Mesendoderm (in vitro differentiated cells): Measurements from ENCODE around the gene HAGHL.

Source experiments
- DNase-seq: peaks from one replicate; pipeline ENCODE4 v3.0.0; 2013
- H2AK5ac ChIP-seq: 2 replicates; pipeline ENCODE4 v1.6.1; 2013; ENCODE audit warnings: low read length, inconsistent platforms
- H2BK120ac ChIP-seq: 2 replicates; pipeline ENCODE4 v1.6.1; 2013; ENCODE audit warnings: low read depth, mild to moderate bottlenecking, low read length, moderate library complexity, mixed read lengths
- H2BK15ac ChIP-seq: replicated peaks from 2 replicates; pipeline ENCODE4 v1.6.1; 2013; ENCODE audit warnings: low read depth, mild to moderate bottlenecking, moderate library complexity
- H2BK5ac ChIP-seq: 2 replicates; pipeline ENCODE4 v1.6.1; 2013; ENCODE audit warnings: low read length, inconsistent platforms
- H3K18ac ChIP-seq: 2 replicates; pipeline ENCODE4 v1.6.1; 2013; ENCODE audit warnings: mild to moderate bottlenecking, low read length, mixed read lengths
- H3K23ac ChIP-seq: one replicate; pipeline ENCODE4 v1.6.1; 2013; ENCODE audit warnings: low read length
- H3K27ac ChIP-seq: 2 replicates; pipeline ENCODE4 v1.5.1; 2013; ENCODE audit warnings: low read depth, mild to moderate bottlenecking, inconsistent platforms, low read length, moderate library complexity
- H3K27me3 ChIP-seq: 2 replicates; pipeline ENCODE4 v1.6.1; 2013; ENCODE audit warnings: low read length, control low read depth, mild to moderate bottlenecking, inconsistent platforms; ENCODE audit not compliant: insufficient read depth, poor library complexity
- H3K36me3 ChIP-seq: 2 replicates; pipeline ENCODE4 v1.6.1; 2013; ENCODE audit warnings: low read length, inconsistent platforms; ENCODE audit not compliant: control insufficient read depth, insufficient read depth
- H3K4ac ChIP-seq: one replicate; pipeline ENCODE4 v1.6.1; 2013; ENCODE audit warnings: low read depth, mild to moderate bottlenecking, low read length, moderate library complexity
- H3K4me1 ChIP-seq: 2 replicates; pipeline ENCODE4 v1.6.1; 2013; ENCODE audit warnings: low read depth, low read length, inconsistent platforms; ENCODE audit not compliant: control insufficient read depth
- H3K4me2 ChIP-seq: 2 replicates; pipeline ENCODE4 v1.6.1; 2013; ENCODE audit warnings: low read length
- H3K4me3 ChIP-seq: 2 replicates; pipeline ENCODE4 v1.5.1; 2013; ENCODE audit warnings: mild to moderate bottlenecking, low read length
- H3K56ac ChIP-seq: one replicate; pipeline ENCODE4 v1.6.1; 2013; ENCODE audit warnings: low read length
- H3K79me1 ChIP-seq: 2 replicates; pipeline ENCODE4 v1.6.1; 2013; ENCODE audit warnings: low read length, inconsistent platforms
- H3K79me2 ChIP-seq: 2 replicates; pipeline ENCODE4 v1.6.1; 2013; ENCODE audit warnings: mild to moderate bottlenecking, low read length; ENCODE audit not compliant: control insufficient read depth, insufficient read depth
- H3K9ac ChIP-seq: 2 replicates; pipeline ENCODE4 v1.6.1; 2013; ENCODE audit warnings: low read length, inconsistent platforms
- H4K5ac ChIP-seq: one replicate; pipeline ENCODE4 v1.6.1; 2013; ENCODE audit warnings: low read length
- H4K8ac ChIP-seq: one replicate; pipeline ENCODE4 v1.6.1; 2013; ENCODE audit warnings: low read depth, mild to moderate bottlenecking, control low read depth, low read length, moderate library complexity
- WGBS: extraction: QIAGEN DNeasy Blood & Tissue Kit; methylation state at CpG from one replicate; pipeline ENCODE4 v1.1.7; 2013; ENCODE audit warnings: low lambda C conversion rate, missing lambda C conversion rate; ENCODE audit not compliant: insufficient coverage; ENCODE audit errors: extremely low coverage; 5-methylcytosine and 5-hydroxymethylcytosine counted together

HAGHL gene

DNA sequence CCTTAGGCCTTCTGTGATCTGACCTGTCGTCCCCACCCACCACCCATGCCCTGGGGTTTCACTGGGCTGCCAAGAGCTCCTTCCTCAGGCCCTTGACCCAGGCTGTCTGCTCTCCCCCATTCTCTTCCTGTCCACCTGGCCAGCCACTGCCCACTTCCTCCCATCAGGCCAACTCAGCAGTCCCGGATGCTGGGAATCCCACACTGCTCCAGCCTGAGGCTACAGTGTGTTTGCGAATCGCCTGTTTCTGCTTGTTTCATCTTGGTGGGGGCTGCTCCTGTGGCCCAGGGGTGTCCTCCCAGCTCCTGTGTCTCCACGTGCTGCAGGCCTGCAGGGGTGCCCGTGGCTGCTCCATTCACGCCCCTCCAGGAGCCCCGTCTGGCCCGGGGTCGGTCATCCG lies 12.8 kb upstream of the HAGHL start:
- no peak overlapping the region for H3K4ac ChIP-seq
- H2BK120ac ChIP-seq = no peak overlapping the region
- H2BK15ac ChIP-seq = no peak overlapping the region
- no peak overlapping the region for H3K27ac ChIP-seq
- peaks cover 7% of the 10 kb centered on the region for H3K27me3 ChIP-seq
- H3K56ac ChIP-seq = no peak overlapping the region
- no peak overlapping the region for H2AK5ac ChIP-seq
- H3K23ac ChIP-seq = no peak overlapping the region
- no CpG with 5 or more reads among the region's 11 CpGs for WGBS
- H3K4me1 ChIP-seq = no peaks in the 10 kb centered on the region
- no peak overlapping the region for H2BK5ac ChIP-seq
- H3K18ac ChIP-seq = no peak overlapping the region
- no peaks in the 10 kb centered on the region for H3K36me3 ChIP-seq
- H3K79me1 ChIP-seq = no peaks in the 10 kb centered on the region
- H3K9ac ChIP-seq = no peak overlapping the region
- no peak overlapping the region for H3K4me2 ChIP-seq
- no peak overlapping the region for H3K4me3 ChIP-seq
- no peak overlapping the region for H4K8ac ChIP-seq
- no peak overlapping the region for H4K5ac ChIP-seq
- DNase-seq = no peak
- H3K79me2 ChIP-seq = no peaks in the 10 kb centered on the region

DNA sequence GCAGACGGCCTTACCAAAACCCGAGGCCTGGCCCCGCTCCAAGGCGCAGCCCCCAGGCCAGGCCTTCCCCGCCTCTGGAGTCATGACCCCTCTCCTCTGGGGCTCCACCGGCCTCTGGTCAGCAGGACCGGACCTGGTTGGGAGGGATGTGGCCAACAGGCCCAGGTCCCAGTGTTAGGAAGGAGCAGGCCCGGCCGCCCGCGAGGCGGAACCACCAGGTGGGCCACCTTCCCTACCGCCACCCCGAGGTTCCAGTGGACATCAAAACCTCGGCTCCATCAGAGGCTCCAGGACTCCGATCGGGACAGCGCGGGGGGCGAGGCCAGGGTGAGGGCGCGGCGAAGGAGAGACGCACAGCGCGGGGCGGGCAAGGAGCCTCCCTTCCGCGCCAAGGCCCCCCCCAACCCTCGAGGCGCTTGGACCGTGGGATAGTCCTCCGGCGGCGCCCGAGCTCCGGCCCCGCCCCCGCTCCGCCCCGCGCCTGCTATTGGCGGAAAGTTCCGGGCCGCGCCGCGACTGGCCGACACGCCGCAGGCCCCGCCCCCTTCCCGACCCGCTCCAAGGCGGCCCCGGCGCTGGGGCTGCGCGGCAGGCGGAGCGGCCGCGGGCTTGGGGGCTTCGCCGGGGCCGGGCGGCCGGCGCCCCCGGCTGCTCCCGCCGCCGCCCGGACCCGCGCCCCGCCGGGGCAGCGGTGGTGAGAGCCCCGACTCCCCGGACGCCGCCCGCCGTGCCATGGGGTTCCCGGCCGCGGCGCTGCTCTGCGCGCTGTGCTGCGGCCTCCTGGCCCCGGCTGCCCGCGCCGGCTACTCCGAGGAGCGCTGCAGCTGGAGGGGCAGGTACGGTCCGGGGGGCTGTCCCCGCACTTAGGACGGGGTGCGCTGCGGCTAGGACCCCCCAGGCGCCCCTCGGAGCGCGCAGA lies 12.1 kb upstream of the HAGHL start, which contains the start of gene METRN:
METRN (plus strand) TSS at position 561 of the 919 bp plus-strand sequence; CDS start at position 733, 172 bp downstream.
- Histone ChIP-seq H4K8ac (no peak within 1 kb of the TSS), H3K23ac (no peak within 1 kb of the TSS), H2BK120ac (no peak within 1 kb of the TSS), H4K5ac (no peak within 1 kb of the TSS), H3K4me2 (peak within 1 kb of the TSS; percentile 58), H3K4me1 (no peaks in the 10 kb centered on the region), H3K4ac (no peak within 1 kb of the TSS), H3K9ac (peak within 1 kb of the TSS; percentile 47), H3K4me3 (no peak within 1 kb of the TSS), H3K56ac (peak within 1 kb of the TSS; percentile 58), H3K27ac (no peak within 1 kb of the TSS), H3K36me3 (no peaks in the 10 kb centered on the region), H2BK15ac (no peak within 1 kb of the TSS), H2AK5ac (no peak within 1 kb of the TSS), H3K18ac (no peak within 1 kb of the TSS), H3K79me1 (no peaks in the 10 kb centered on the region), H3K79me2 (no peaks in the 10 kb centered on the region), H2BK5ac (no peak within 1 kb of the TSS), H3K27me3 (peaks cover 7% of the 10 kb centered on the region)
- no CpG with 5 or more reads among the region's 108 CpGs for WGBS
- DNase-seq = peak; percentile 83

DNA sequence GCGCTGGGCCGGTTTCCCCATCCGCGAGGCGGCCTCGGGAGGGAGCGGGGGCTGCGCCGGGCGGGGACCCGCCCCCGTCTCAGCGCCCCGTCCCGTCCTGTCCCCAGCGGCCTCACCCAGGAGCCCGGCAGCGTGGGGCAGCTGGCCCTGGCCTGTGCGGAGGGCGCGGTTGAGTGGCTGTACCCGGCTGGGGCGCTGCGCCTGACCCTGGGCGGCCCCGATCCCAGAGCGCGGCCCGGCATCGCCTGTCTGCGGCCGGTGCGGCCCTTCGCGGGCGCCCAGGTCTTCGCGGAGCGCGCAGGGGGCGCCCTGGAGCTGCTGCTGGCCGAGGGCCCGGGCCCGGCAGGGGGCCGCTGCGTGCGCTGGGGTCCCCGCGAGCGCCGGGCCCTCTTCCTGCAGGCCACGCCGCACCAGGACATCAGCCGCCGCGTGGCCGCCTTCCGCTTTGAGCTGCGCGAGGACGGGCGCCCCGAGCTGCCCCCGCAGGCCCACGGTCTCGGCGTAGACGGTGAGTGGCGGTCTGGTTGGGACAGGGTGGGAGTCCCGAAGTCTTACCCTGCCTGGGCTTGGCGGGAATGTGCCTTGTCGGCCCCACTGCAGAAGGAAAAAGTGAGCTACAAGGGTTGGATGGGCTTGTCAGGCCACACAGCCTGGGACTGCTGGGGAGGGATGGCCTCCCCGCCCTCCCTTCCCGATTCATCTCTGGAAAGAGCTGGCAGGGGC lies 11.3 kb upstream of the HAGHL start:
- Histone ChIP-seq H2AK5ac (no peak overlapping the region), H3K23ac (no peak overlapping the region), H3K27ac (no peak overlapping the region), H2BK120ac (no peak overlapping the region), H3K36me3 (no peaks in the 10 kb centered on the region), H2BK15ac (no peak overlapping the region), H4K5ac (no peak overlapping the region), H3K4ac (no peak overlapping the region), H3K4me3 (no peak overlapping the region), H2BK5ac (no peak overlapping the region), H3K27me3 (peaks cover 7% of the 10 kb centered on the region), H3K9ac (peak overlapping the region; percentile 47), H3K56ac (peak overlapping the region; percentile 58), H3K79me1 (no peaks in the 10 kb centered on the region), H3K79me2 (no peaks in the 10 kb centered on the region), H4K8ac (no peak overlapping the region), H3K18ac (no peak overlapping the region), H3K4me2 (peak overlapping the region; percentile 58), H3K4me1 (peaks cover 4% of the 10 kb centered on the region)
- WGBS = no CpG with 5 or more reads among the region's 74 CpGs
- DNase-seq = peak; percentile 30

DNA sequence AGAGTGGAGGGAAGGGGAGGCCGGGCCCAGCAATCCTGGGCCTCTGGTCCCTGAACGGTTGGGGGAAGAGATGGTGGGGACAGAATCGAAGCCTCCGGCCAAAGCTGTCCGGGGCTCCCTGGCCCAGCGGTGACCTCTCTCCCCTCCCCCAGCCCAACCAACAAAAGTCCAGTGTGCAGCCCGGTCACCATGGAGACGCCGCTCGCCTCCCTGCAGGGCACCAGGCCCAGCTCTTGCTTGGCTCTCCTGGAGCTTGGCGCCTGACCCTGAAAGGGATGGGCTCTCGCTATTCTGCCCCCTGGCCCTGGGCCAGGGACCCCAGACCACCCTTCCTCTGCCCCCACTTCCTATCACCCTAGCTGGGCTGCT lies 10.7 kb upstream of the HAGHL start:
- WGBS = no CpG with 5 or more reads among the region's 12 CpGs
- no peak overlapping the region for H2AK5ac ChIP-seq
- H3K4me3 ChIP-seq = no peak overlapping the region
- H3K27ac ChIP-seq = no peak overlapping the region
- H3K79me1 ChIP-seq = no peaks in the 10 kb centered on the region
- no peak overlapping the region for H4K8ac ChIP-seq
- peak overlapping the region; percentile 17 for H3K56ac ChIP-seq
- H3K23ac ChIP-seq = peak overlapping the region; percentile 4
- peak; percentile 32 for DNase-seq
- peaks cover 7% of the 10 kb centered on the region for H3K27me3 ChIP-seq
- no peak overlapping the region for H2BK5ac ChIP-seq
- no peak overlapping the region for H3K18ac ChIP-seq
- H2BK120ac ChIP-seq = no peak overlapping the region
- no peak overlapping the region for H2BK15ac ChIP-seq
- no peak overlapping the region for H3K4ac ChIP-seq
- H3K4me2 ChIP-seq = no peak overlapping the region
- H3K4me1 ChIP-seq = peaks cover 4% of the 10 kb centered on the region
- H3K9ac ChIP-seq = no peak overlapping the region
- H3K36me3 ChIP-seq = no peaks in the 10 kb centered on the region
- no peak overlapping the region for H4K5ac ChIP-seq
- H3K79me2 ChIP-seq = no peaks in the 10 kb centered on the region

DNA sequence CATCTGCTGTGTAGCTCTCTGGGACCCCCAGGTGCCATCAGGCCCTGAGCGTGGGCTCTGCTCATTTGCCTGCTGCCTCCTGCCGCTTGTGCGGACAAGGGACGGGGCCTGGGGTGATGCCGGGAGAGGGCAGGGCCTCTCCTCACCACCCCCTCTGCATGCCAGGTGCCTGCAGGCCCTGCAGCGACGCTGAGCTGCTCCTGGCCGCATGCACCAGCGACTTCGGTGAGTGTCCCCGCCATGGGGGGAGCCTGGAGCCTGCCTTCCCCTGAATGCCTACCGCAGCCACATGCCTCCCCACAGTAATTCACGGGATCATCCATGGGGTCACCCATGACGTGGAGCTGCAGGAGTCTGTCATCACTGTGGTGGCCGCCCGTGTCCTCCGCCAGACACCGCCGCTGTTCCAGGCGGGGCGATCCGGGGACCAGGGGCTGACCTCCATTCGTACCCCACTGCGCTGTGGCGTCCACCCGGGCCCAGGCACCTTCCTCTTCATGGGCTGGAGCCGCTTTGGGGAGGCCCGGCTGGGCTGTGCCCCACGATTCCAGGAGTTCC lies 10.1 kb upstream of the HAGHL start:
- H4K8ac ChIP-seq = no peak overlapping the region
- H3K18ac ChIP-seq = no peak overlapping the region
- H3K56ac ChIP-seq = no peak overlapping the region
- no peak overlapping the region for H2BK15ac ChIP-seq
- no peak overlapping the region for H3K23ac ChIP-seq
- H3K9ac ChIP-seq = no peak overlapping the region
- DNase-seq = no peak
- no peak overlapping the region for H3K4me3 ChIP-seq
- H4K5ac ChIP-seq = no peak overlapping the region
- H3K79me2 ChIP-seq = no peaks in the 10 kb centered on the region
- no peak overlapping the region for H3K4ac ChIP-seq
- no peak overlapping the region for H2BK120ac ChIP-seq
- no peak overlapping the region for H2BK5ac ChIP-seq
- H3K4me2 ChIP-seq = no peak overlapping the region
- H2AK5ac ChIP-seq = no peak overlapping the region
- no CpG with 5 or more reads among the region's 29 CpGs for WGBS
- H3K27ac ChIP-seq = no peak overlapping the region
- no peaks in the 10 kb centered on the region for H3K79me1 ChIP-seq
- H3K36me3 ChIP-seq = no peaks in the 10 kb centered on the region
- H3K27me3 ChIP-seq = peaks cover 7% of the 10 kb centered on the region
- peaks cover 4% of the 10 kb centered on the region for H3K4me1 ChIP-seq
